Right lobe of liver (tissue), 6 donors: ENCODE data around the gene ZFYVE9. TPM values are rescaled to one million over a fixed set of nuclear protein-coding genes. Genes with fewer than 3 reads are reported as not detected.

ENCODE experiments used
- ATAC-seq, 4 donors: fragments of 200-7000 bp; cut with Tn5 transposase; one replicate each; pipeline ENCODE4 v1.9.1; 2020; ENCODE audit warnings: mild to moderate bottlenecking in 4 of 4, moderate library complexity in 4 of 4
- DNase-seq, 3 donors: peaks; one replicate each; pipeline ENCODE4 v3.0.0-alpha.2; 2020
- H3K27ac ChIP-seq, 3 donors: fragments of 200-600 bp; one replicate each; pipeline ENCODE4 v1.8.0; 2022
- H3K27me3 ChIP-seq, 2 donors: fragments of 200-600 bp; one replicate each; pipeline ENCODE4 v1.8.0; 2022
- H3K36me3 ChIP-seq, 4 donors: fragments of 200-600 bp; sonication (generic) in 1 of 4; one replicate each; pipeline versions ENCODE4 v1.5.1 to v1.8.0; 2017 to 2022; ENCODE audit warnings: control low read depth in 1 of 4
- H3K4me1 ChIP-seq, 4 donors: fragments of 200-600 bp; sonication (generic) in 1 of 4; one replicate each; pipeline versions ENCODE4 v1.5.1 to v1.8.0; 2017 to 2022; ENCODE audit warnings: control low read depth in 1 of 4
- H3K4me3 ChIP-seq, 3 donors: fragments of 200-600 bp; one replicate each; pipeline ENCODE4 v1.8.0; 2022
- H3K9me3 ChIP-seq, 4 donors: fragments of 200-600 bp; sonication (generic) in 1 of 4; one replicate each; pipeline versions ENCODE4 v1.5.1 to v1.8.0; 2017 to 2022; ENCODE audit warnings: control low read depth in 1 of 4
- POLR2A ChIP-seq: fragments of 450-650 bp; IDR thresholded peaks from one replicate; pipeline ENCODE4 v1.6.1; 2017; ENCODE audit warnings: antibody characterized with exemption, mild to moderate bottlenecking
- WGBS: methylation state at CpG from one replicate; pipeline ENCODE4 v1.1.6; 2018; ENCODE audit warnings: low coverage, low lambda C conversion rate; ENCODE audit not compliant: insufficient coverage; ENCODE audit errors: missing lambda C conversion rate; 5-methylcytosine and 5-hydroxymethylcytosine counted together
- intact Hi-C, 2 donors: fragments of 100-400 bp; cut with DNase I; formaldehyde crosslinking; loops; one replicate each; pipeline versions ENCODE4 v1.11.2 to v1.14.1; 2022
- total RNA-seq, 6 experiments: library from RNA; depleted of rRNA in 2 of 6; stranded (reverse); fragments of >200 nt in 2 of 6; fragmentation: NEBNext Ultra II Directional in 3 of 6; extraction: Animal tissue kit (Norgen Biotek cat#: 25700) in 3 of 6; gene quantifications; one replicate each; pipeline versions ENCODE4 v1.1.0 to v1.2.4, GENCODE V29; 2016 to 2023
- TF ChIP-seq, protein P1 (sequence below), 4 donors: fragments of 200-600 bp in 3 of 4; fragments of 450-650 bp in 1 of 4; IDR thresholded peaks; one replicate each; pipeline versions ENCODE4 v1.5.1 to v1.8.0; 2016 to 2022; ENCODE audit warnings: antibody characterized with exemption in 4 of 4, mild to moderate bottlenecking in 2 of 4
- donor health status: DM: no; HTN: yes; CAD: no.
- donor health status: DM: no; HTN: no; CAD: no.
- donor health status: DM: no; HTN: no; CAD: no.
- donor health status: DM: no; HTN: yes; CAD: no.
- donor health status: DM: no; HTN: yes; CAD: no.

The ZFYVE9 gene
- total RNA-seq, 6 experiments from 2014 or later: 9.6 to 15.6 (median 12.3) TPM

DNA sequence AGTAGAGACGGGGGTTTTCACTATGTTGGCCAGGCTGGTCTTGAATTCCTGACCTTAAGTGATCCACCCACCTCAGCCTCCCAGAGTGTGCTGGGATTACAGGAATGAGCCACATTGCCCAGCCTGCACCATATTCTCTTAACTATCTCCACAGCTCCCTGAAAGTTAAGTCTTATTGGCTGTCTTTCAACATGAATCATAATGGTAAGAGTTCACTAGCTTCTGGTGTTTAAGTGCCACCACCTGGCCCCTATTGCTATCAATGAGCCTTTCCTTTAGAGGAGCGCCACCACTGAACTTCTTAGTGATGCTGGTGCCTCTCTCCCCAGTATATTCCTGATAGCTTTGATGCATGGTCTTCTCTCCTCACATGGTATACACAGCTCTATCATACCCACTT is 15.7 kb downstream of the ZFYVE9 start:
- 100% methylated on average over 1 of the region's 2 CpGs for whole genome bisulfite sequencing

DNA sequence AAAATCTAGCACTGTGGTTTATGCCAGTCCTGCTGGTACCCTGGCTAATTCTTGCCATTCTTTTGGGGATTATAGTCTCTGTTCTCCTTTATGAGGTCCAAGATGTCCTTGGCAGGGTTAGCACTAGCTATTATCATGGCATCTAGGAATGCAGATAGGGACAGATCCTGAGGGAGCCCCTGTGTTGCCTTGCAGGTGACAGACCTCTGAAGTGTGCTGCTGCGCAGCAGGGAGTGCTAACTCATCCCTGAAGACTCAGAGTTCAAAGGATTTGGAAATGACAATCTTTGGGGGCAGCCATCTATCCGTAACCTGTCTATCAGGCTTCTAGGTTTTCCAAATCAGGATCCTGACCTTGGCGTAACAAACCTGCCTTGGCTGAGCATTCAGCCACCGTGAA is 16.3 kb downstream of the ZFYVE9 start:
- 95% methylated on average over 3 of the region's 4 CpGs for WGBS
- DNase-seq: no peak

More for the DNA sequence above, 15.7 kb downstream of the ZFYVE9 start:
- ATAC-seq: no peak
- H3K4me3 ChIP-seq: no peak overlapping the region
- no peaks in the 10 kb centered on the region for H3K27me3 ChIP-seq
- TF ChIP-seq, protein P1, sequence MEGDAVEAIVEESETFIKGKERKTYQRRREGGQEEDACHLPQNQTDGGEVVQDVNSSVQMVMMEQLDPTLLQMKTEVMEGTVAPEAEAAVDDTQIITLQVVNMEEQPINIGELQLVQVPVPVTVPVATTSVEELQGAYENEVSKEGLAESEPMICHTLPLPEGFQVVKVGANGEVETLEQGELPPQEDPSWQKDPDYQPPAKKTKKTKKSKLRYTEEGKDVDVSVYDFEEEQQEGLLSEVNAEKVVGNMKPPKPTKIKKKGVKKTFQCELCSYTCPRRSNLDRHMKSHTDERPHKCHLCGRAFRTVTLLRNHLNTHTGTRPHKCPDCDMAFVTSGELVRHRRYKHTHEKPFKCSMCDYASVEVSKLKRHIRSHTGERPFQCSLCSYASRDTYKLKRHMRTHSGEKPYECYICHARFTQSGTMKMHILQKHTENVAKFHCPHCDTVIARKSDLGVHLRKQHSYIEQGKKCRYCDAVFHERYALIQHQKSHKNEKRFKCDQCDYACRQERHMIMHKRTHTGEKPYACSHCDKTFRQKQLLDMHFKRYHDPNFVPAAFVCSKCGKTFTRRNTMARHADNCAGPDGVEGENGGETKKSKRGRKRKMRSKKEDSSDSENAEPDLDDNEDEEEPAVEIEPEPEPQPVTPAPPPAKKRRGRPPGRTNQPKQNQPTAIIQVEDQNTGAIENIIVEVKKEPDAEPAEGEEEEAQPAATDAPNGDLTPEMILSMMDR (IDR thresholded peaks at IDR 0.05): no peak
- no peak for TF ChIP-seq POLR2A
- intact Hi-C loops: no loop called here
- no peaks in the 10 kb centered on the region for H3K36me3 ChIP-seq
- H3K9me3 ChIP-seq: no peaks in the 10 kb centered on the region
- no peak for DNase-seq
- H3K4me1 ChIP-seq: no peaks in the 10 kb centered on the region
- no peak overlapping the region for H3K27ac ChIP-seq

GRCh38 chr1:52159033-52159789 is 17.3 kb downstream of the ZFYVE9 start:
- Histone ChIP-seq H3K36me3 (no peaks in the 10 kb centered on the region), H3K27me3 (no peaks in the 10 kb centered on the region), H3K27ac (no peak overlapping the region), H3K4me1 (no peaks in the 10 kb centered on the region), H3K4me3 (no peak overlapping the region), H3K9me3 (no peaks in the 10 kb centered on the region)
- 92% methylated on average over 9 of the region's 10 CpGs for WGBS
- intact Hi-C loops: no loop called here
- ATAC-seq (no peak), DNase-seq (no peak)
- TF ChIP-seq POLR2A: no peak
- TF ChIP-seq, protein P1 (IDR thresholded peaks at IDR 0.05): no peak

More for the DNA sequence above, 16.3 kb downstream of the ZFYVE9 start:
- H3K36me3 ChIP-seq: no peaks in the 10 kb centered on the region
- no peaks in the 10 kb centered on the region for H3K9me3 ChIP-seq
- no peaks in the 10 kb centered on the region for H3K27me3 ChIP-seq
- TF ChIP-seq, protein P1 (IDR thresholded peaks at IDR 0.05): no peak
- TF ChIP-seq POLR2A: no peak
- no peak for ATAC-seq
- H3K4me3 ChIP-seq: no peak overlapping the region
- H3K4me1 ChIP-seq: no peaks in the 10 kb centered on the region
- H3K27ac ChIP-seq: no peak overlapping the region
- intact Hi-C loops: no loop called here

DNA sequence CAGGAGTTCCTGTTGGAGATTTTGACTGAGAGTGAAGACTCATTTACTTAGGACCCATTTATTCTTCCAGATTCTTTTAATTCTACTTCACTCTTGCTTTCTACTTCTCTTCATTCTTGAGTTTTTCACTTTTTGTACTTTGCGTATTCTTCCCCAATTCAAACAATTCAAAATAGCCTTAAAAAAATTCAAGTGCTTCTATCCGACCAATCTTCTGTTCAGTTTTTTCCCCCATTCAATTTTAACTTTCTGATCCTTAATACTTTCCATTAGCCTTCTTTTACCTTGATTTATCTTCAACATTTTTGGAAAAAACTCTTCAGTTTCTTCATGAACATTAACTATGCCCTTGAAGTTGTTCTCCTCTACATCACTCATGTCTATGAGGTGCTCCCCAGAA is 21.1 kb downstream of the ZFYVE9 start:
- no peak for TF ChIP-seq POLR2A
- TF ChIP-seq, protein P1 (IDR thresholded peaks at IDR 0.05): no peak
- Histone ChIP-seq H3K4me1 (no peaks in the 10 kb centered on the region), H3K9me3 (no peaks in the 10 kb centered on the region), H3K36me3 (no peaks in the 10 kb centered on the region), H3K27ac (no peak overlapping the region), H3K4me3 (no peak overlapping the region), H3K27me3 (no peaks in the 10 kb centered on the region)
- intact Hi-C loops: no loop called here
- WGBS: 94% methylated on average over 2 of the region's 2 CpGs
- ATAC-seq: no peak
- DNase-seq: no peak
